ENCODE measurements around the gene CRACR2A.

CRACR2A gene

GRCh38 chr12:3571724-3572123 is 181.2 kb downstream of the CRACR2A start:
- DNase-seq (ENCODE audit: low read depth in 3 of 3, low spot score in 1 of 3) = no peak

- DNase-seq (ENCODE audit: low read depth in 3 of 3, low spot score in 1 of 3) = no peak
These were observed 181.6 kb downstream of the CRACR2A start for GRCh38 chr12:3571323-3571722.

- no peak for DNase-seq (ENCODE audit: low read depth in 3 of 3, low spot score in 1 of 3)
These were observed 184.2 kb downstream of the CRACR2A start for GRCh38 chr12:3568695-3569094.

- DNase-seq (ENCODE audit: low read depth in 3 of 3, low spot score in 1 of 3) = no peak
These were observed 186.9 kb downstream of the CRACR2A start for GRCh38 chr12:3565985-3566384.

Data from stimulated activated CD4-positive, alpha-beta T cell treated with anti-CD3 and anti-CD28 coated beads, TNF-alpha, amount 100 ng/mL, for 1 hour (primary cell).